HG03565 (cell line): ENCODE results near the gene CR2.
"Not testable (repeated sequence)": the region's sequence is repeated elsewhere in the genome, so short reads cannot be mapped to it uniquely, and the experiment has no call there.

ENCODE experiments used
- ATAC-seq: cut with Tn5 transposase; IDR thresholded peaks from one replicate; pipeline ENCODE4 v1.9.1; 2021; ENCODE audit warnings: mild to moderate bottlenecking, moderate library complexity; ENCODE audit not compliant: unreplicated experiment

CR2 gene

GRCh38 chr1:207454046-207454964 is at the start of gene CR2:
CR2 (plus strand) TSS chr1:207454328; CDS start chr1:207454419, 91 bp downstream.
- ATAC-seq: peak; percentile 47

DNA sequence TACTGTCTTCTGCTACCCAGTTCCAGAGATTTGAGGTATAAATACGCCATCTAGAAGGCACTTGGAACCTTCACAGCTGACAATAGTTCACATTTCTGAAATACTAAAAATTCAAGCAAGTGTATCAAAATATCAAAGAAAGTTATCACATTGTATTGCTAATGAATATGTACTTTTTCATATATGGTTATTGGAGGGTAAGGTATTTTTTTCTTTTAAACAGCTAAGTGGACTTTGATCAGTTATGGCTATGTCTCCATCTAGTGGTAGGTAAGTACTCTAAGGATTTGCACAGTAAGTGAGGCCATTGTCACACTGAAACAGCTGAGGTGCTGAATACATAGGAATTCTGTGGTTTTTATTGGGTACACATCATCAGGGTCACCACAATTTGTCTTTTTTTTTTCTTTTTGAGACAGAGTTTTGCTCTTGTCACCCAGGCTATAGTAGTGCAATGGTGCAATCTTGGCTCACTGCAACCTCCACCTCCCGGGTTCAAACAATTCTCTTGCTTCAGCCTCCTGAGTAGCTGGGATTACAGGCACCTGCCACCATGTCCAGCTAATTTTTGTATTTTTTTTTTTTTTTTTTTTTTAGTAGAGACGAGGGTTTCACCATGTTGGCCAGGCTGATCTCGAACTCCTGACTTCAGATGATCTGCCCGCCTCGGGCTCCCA is 49.1 kb upstream of the CR2 start:
- ATAC-seq: no peak

- no peak for ATAC-seq
Observed at GRCh38 chr1:207405814-207406213, 48.3 kb upstream of the CR2 start.

- no peak for ATAC-seq
Observed at GRCh38 chr1:207407655-207408260, 46.4 kb upstream of the CR2 start.

GRCh38 chr1:207412845-207413244 is 41.3 kb upstream of the CR2 start:
- ATAC-seq: no peak

GRCh38 chr1:207414606-207415108 is 39.5 kb upstream of the CR2 start:
- peak; percentile 79 for ATAC-seq

DNA sequence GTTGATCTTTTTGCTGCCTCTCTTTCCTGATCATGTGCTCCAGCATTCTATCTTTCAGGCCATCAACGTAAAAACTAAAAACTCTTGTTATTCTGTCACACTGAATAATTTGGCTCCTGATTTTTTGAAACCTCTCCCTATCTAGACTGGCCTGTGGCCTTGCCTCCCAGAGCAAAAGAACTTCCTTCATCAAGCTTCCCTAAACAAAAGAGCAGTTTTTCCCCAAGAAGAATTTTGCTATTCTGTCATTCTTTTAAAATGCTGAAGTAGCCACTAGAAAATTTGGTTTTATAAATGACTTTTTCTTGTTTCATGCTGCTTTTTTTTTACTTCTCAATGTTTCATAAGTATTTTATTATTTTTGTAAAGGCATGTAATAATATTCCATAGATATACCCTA is 37.1 kb upstream of the CR2 start:
- ATAC-seq: no peak

- ATAC-seq: no peak
Observed at GRCh38 chr1:207418351-207418750, 35.8 kb upstream of the CR2 start.

GRCh38 chr1:207420109-207420508 is 34.0 kb upstream of the CR2 start:
- no peak for ATAC-seq

DNA sequence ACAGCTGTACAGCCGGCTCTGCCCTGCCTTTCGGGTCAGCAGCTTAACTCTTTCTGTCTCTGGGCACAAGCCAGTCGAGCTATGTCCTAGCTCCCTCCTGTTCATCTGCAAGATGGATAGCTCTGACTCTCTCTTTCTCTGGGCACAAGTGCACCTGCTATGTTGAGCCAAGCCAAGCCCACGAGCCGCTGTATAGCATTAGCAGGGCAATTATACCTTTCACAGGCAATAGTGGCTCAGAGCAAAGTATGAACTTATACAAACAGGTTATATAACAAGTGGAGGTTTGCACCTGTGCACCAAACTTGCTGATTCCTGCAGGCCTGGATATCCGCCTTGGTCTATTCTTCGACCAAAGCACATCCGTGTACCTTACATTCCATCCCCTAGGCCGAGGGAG is 33.0 kb upstream of the CR2 start:
- no peak for ATAC-seq

GRCh38 chr1:207423560-207424292 is 30.4 kb upstream of the CR2 start:
- no peak for ATAC-seq

DNA sequence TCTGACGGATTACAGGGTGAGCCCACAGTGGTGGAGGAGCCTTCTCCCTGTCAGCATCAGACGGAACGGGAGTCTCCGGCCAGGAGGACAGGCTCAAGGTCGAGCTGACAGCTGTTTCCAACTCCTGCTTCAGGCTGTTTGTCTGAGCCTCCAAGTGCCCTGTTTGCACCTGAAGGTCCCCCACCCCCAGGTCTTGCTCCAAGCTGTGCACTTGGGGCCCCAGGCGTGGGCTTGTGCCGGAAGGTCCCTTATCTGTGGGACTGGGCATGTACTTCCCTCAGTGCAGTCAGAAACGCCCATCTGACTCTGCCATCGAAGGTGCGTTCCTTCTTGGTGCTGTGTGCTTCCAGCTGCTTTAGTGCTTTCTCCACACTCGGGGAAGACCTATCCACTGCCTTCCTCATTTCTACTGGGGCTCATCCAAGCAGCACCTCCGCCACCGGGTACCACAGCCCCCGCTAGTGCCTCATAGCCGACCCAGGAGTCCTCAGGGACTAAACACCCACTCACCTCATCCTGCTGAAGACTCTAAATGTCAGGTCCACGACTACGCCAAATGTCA is 29.5 kb upstream of the CR2 start:
- ATAC-seq: no peak

GRCh38 chr1:207427832-207428585 is 26.1 kb upstream of the CR2 start:
- no peak for ATAC-seq

DNA sequence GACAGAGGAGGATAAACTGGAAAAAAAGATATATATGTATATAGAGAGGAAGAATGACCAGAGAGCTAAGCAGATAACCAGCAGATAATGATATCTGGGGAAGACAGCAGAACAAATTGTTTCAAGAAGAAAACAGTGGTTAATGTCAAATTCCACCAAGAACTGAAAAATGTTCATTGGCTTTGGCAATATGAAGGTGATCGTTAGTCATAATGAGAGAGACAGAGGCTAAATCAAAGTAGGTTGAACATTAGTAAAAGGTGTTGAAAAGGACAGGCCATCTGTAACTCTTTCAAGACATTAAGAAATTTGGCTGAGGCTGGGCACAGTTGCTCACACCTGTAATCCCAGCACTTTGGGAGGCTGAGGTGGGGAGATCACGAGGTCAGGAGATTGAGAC is 25.3 kb upstream of the CR2 start:
- no peak for ATAC-seq

DNA sequence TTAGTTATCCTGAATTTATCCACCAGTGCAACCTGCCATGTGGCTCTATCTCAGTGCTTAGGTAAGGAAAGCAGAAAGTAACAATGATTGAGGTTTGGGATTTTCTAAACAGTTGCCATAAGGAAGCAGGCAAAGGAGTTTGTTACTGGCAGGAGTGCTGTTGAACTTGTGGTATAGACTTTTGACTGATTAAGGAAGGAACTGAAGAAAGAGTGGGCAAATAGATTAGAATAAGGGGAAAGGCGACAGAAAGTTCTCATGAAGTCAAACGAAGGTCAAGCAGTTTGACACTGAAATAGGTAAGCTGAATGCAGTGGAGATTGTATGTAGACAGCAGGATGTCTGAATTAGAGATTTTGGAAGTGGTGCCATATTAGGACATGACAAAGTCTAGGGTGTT is 24.2 kb upstream of the CR2 start:
- no peak for ATAC-seq

DNA sequence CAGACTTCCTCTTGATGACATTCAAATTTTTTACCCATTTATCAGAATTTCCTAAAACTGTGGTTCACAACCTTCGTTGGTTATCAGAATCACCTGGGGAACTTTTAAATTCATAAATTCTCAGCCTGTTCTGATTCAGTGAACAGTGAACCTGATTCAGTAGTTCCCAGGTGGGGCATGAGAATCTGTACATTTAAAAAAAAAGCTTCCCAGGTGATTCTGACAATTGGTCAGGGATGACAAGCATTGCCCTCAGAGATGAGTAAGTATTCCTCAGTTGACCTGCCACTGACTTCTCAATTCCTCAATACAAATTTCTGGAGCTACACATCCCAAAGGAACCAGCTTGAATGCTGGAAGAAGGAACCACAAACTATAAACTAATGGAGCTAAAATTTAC is 23.5 kb upstream of the CR2 start:
- ATAC-seq: no peak

DNA sequence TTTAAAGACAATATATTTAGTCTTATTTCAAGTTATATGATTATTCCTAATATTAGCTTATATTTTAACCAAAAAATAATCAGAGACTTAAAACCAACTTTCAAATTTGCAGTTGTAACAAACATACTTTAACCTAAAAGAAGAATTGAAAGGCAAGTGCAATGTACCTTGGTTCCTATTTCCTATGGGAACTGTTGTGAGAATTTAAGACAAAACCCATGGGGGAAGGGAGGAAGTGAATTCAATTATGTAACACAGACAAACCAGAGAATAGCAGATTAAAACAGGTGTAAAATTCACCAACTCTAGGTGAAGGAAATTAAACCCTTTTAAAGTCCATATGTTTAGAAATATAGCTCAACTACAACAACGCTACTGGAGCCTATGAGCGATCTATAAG is 22.6 kb upstream of the CR2 start:
- ATAC-seq: no peak

GRCh38 chr1:207433435-207433834 is 20.7 kb upstream of the CR2 start:
- no peak for ATAC-seq

GRCh38 chr1:207436746-207437145 is 17.4 kb upstream of the CR2 start:
- ATAC-seq: not testable (repeated sequence)

DNA sequence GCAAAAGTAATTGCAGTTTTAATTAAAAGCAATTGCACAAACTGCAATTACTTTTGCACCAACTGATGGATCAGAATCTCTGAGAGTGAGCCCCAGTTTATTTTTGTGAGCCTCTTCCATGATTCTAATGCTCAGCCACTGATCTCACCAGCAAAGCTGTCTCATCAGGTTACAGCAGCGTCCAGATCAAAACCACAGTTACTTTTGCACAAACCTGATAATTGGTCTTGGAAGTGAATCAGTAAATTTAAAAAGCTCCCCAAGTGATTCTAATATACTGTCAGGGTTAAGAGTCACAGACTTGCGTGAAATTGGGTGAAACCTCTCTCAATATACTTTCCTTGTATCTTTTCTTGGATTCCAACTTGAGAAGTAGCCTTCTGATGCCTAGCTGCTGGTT is 13.5 kb upstream of the CR2 start:
- no peak for ATAC-seq
